OCI-LY7 (cell line): ENCODE data around the gene DCTN5. TPM values are rescaled to one million over a fixed set of nuclear protein-coding genes. Genes with fewer than 3 reads are reported as not detected.

Experiments
- BruUV-seq: library from RNA; stranded (reverse); fragments of 400-500 nt; replicated peaks from 2 replicates; lab custom pipeline; 2021; lab: Mats Ljungman, UMichigan
- CTCF ChIA-PET: fragments of 300-600 bp; sonication (Branson Sonifier 250); formaldehyde crosslinking; loops from one replicate; lab custom pipeline; 2022; ENCODE audit warnings: antibody characterized with exemption; ENCODE audit not compliant: unreplicated experiment; lab: Charles Lee
- POLR2A ChIA-PET: fragments of 300-600 bp; sonication (Branson Sonifier 250); formaldehyde crosslinking; loops from one replicate; lab custom pipeline; 2022; ENCODE audit warnings: antibody characterized with exemption; lab: Charles Lee
- DNase-seq: peaks from one replicate; pipeline ENCODE4 v3.0.0-alpha.2; 2015; ENCODE audit warnings: low spot score
- H2AFZ ChIP-seq: fragments of 200-600 bp; sonication (generic), shearing (Covaris generic); 2 replicates; pipeline ENCODE4 v1.6.1; 2014; ENCODE audit warnings: mild to moderate bottlenecking, antibody characterized with exemption, low read length, moderate library complexity
- H3K27ac ChIP-seq: fragments of 200-600 bp; sonication (generic); 2 replicates; pipeline ENCODE4 v1.5.1; 2014; ENCODE audit warnings: mixed run types, low read depth, mild to moderate bottlenecking, moderate library complexity, low read length, inconsistent platforms; ENCODE audit not compliant: poor library complexity, severe bottlenecking
- H3K36me3 ChIP-seq: fragments of 200-600 bp; sonication (generic); 2 replicates; pipeline ENCODE4 v1.6.1; 2014; ENCODE audit warnings: mild to moderate bottlenecking, antibody characterized with exemption, low read length, moderate library complexity, mixed read lengths; ENCODE audit not compliant: insufficient read depth
- H3K4me1 ChIP-seq: fragments of 200-600 bp; sonication (generic); 2 replicates; pipeline ENCODE4 v1.5.1; 2014; ENCODE audit warnings: mild to moderate bottlenecking, low read length; ENCODE audit not compliant: insufficient read depth, poor library complexity, severe bottlenecking
- H3K4me2 ChIP-seq: fragments of 200-600 bp; sonication (generic); 2 replicates; pipeline ENCODE4 v1.6.1; 2014; ENCODE audit warnings: mild to moderate bottlenecking, low read length
- H3K4me3 ChIP-seq: fragments of 200-600 bp; sonication (generic); 2 replicates; pipeline ENCODE4 v1.5.1; 2014; ENCODE audit warnings: mild to moderate bottlenecking, low read depth, low read length; ENCODE audit not compliant: poor library complexity, severe bottlenecking
- H3K79me2 ChIP-seq: fragments of 200-600 bp; sonication (generic); 2 replicates; pipeline ENCODE4 v1.6.1; 2016; ENCODE audit warnings: low read depth, mild to moderate bottlenecking, low read length, moderate library complexity, mixed read lengths; ENCODE audit not compliant: insufficient read depth
- H3K9me2 ChIP-seq: fragments of 200-600 bp; sonication (generic); 2 replicates; pipeline ENCODE4 v1.6.1; 2016; ENCODE audit warnings: mild to moderate bottlenecking, low read length, mixed read lengths; ENCODE audit not compliant: insufficient read depth
- H3K9me3 ChIP-seq: fragments of 200-600 bp; sonication (generic); 2 replicates; pipeline ENCODE4 v1.6.1; 2014; ENCODE audit warnings: mild to moderate bottlenecking, mixed run types, low read length, mixed read lengths
- H4K20me1 ChIP-seq: fragments of 200-600 bp; sonication (generic); 2 replicates; pipeline ENCODE4 v1.6.1; 2014; ENCODE audit warnings: mild to moderate bottlenecking, antibody characterized with exemption, low read length, moderate library complexity, mixed read lengths; ENCODE audit not compliant: insufficient read depth
- CTCF ChIP-seq: fragments of 200-600 bp; sonication (generic); conservative IDR thresholded peaks from 2 replicates; pipeline ENCODE4 v1.5.1; 2014; ENCODE audit warnings: mild to moderate bottlenecking, antibody characterized with exemption, low read length, moderate library complexity, mixed read lengths
- EZH2phosphoT487 ChIP-seq: fragments of 200-600 bp; sonication (generic); IDR thresholded peaks from 2 replicates; pipeline ENCODE4 v1.6.1; 2018; ENCODE audit warnings: low read depth, borderline replicate concordance, mild to moderate bottlenecking, mixed run types, antibody characterized with exemption, low read length, moderate library complexity, mixed read lengths
- intact Hi-C: fragments of 100-400 bp; cut with micrococcal nuclease; formaldehyde crosslinking; loops from one replicate; pipeline ENCODE4 v1.10.0; 2022; ENCODE audit not compliant: unreplicated experiment
- total RNA-seq, 2 experiments: library from RNA; depleted of rRNA in 1 of 2; stranded (reverse); fragments of >200 nt in 1 of 2; shearing (Covaris generic) in 1 of 2; gene quantifications; 2 replicates each; pipeline ENCODE4 v1.2.3, GENCODE V29; 2014 to 2022

DCTN5 gene
- total RNA-seq, 2 experiments from 2014 or later, result 37.3 to 89.6 TPM

GRCh38 chr16:23724785-23725131 lies 83.5 kb downstream of the DCTN5 start:
- POLR2A ChIA-PET, result interaction anchor here (0.5 kb wide), 1 partner anchor 48 kb away, joined by 3 read pairs; no protein-coding TSS in a partner anchor
- no peaks in the 10 kb centered on the region for H3K36me3 ChIP-seq
- H3K9me2 ChIP-seq, result no peaks in the 10 kb centered on the region
- H3K4me2 ChIP-seq, result no peak overlapping the region
- H3K79me2 ChIP-seq, result no peaks in the 10 kb centered on the region
- H4K20me1 ChIP-seq, result no peaks in the 10 kb centered on the region
- no peak for TF ChIP-seq EZH2phosphoT487
- TF ChIP-seq CTCF, result no peak
- H3K4me3 ChIP-seq, result no peak overlapping the region
- H3K9me3 ChIP-seq, result 0 out of 2 replicates have a peak, but pooled peaks cover 3% of the 10 kb centered on the region
- no peak for DNase-seq
- intact Hi-C loops, result no loop called here
- CTCF ChIA-PET, result no interaction called here
- H2AFZ ChIP-seq, result no peak overlapping the region
- no peak overlapping the region for H3K27ac ChIP-seq
- BruUV-seq, result no TSS peak
- H3K4me1 ChIP-seq, result no peaks in the 10 kb centered on the region

GRCh38 chr16:23726710-23727109 lies 85.4 kb downstream of the DCTN5 start:
- DNase-seq, result no peak
- no peak for TF ChIP-seq CTCF
- TF ChIP-seq EZH2phosphoT487, result no peak
- no peak overlapping the region for H3K4me2 ChIP-seq
- H3K27ac ChIP-seq, result no peak overlapping the region
- no TSS peak for BruUV-seq
- no peaks in the 10 kb centered on the region for H3K36me3 ChIP-seq
- no peaks in the 10 kb centered on the region for H4K20me1 ChIP-seq
- H3K4me3 ChIP-seq, result no peak overlapping the region
- 0 out of 2 replicates have a peak, but pooled peaks cover 3% of the 10 kb centered on the region for H3K9me3 ChIP-seq
- H3K9me2 ChIP-seq, result no peaks in the 10 kb centered on the region
- H3K4me1 ChIP-seq, result no peaks in the 10 kb centered on the region
- no peaks in the 10 kb centered on the region for H3K79me2 ChIP-seq
- intact Hi-C loops, result no loop called here
- CTCF ChIA-PET, result no interaction called here
- POLR2A ChIA-PET, result no interaction called here
- H2AFZ ChIP-seq, result no peak overlapping the region

Other genes starting within 250 kb of the DCTN5 start
- 11.1 and 11.4 TPM in 2 replicates for gene COG7, start 188.3 kb upstream of the DCTN5 start, total RNA-seq (2014; rRNA removed; shearing (Covaris generic))
- 21.0 TPM in 2 replicates for gene COG7, start 188.3 kb upstream of the DCTN5 start, total RNA-seq (2022)
- gene GGA2, start 131.0 kb upstream of the DCTN5 start, total RNA-seq (2014; rRNA removed; shearing (Covaris generic)), result 213 and 256 TPM in 2 replicates
- gene GGA2, start 131.0 kb upstream of the DCTN5 start, total RNA-seq (2022), result 580 and 590 TPM in 2 replicates
- gene EARS2, start 84.1 kb upstream of the DCTN5 start, total RNA-seq (2014; rRNA removed; shearing (Covaris generic)), result 32.3 and 42.1 TPM in 2 replicates
- 27.8 and 38.5 TPM in 2 replicates for gene EARS2, start 84.1 kb upstream of the DCTN5 start, total RNA-seq (2022)
- 39.1 and 42.4 TPM in 2 replicates for gene UBFD1, start 83.7 kb upstream of the DCTN5 start, total RNA-seq (2014; rRNA removed; shearing (Covaris generic))
- gene UBFD1, start 83.7 kb upstream of the DCTN5 start, total RNA-seq (2022), result 62.8 and 67.1 TPM in 2 replicates
- 111 and 159 TPM in 2 replicates for gene NDUFAB1, start 45.1 kb upstream of the DCTN5 start, total RNA-seq (2014; rRNA removed; shearing (Covaris generic))
- gene NDUFAB1, start 45.1 kb upstream of the DCTN5 start, total RNA-seq (2022), result 107 and 149 TPM in 2 replicates
- gene PALB2, start 156 bp upstream of the DCTN5 start, total RNA-seq (2014; rRNA removed; shearing (Covaris generic)), result 15.1 and 16.6 TPM in 2 replicates
- 34.7 and 35.1 TPM in 2 replicates for gene PALB2, start 156 bp upstream of the DCTN5 start, total RNA-seq (2022)
- 59.6 and 69.5 TPM in 2 replicates for gene PLK1, start 37.4 kb downstream of the DCTN5 start, total RNA-seq (2014; rRNA removed; shearing (Covaris generic))
- 156 and 164 TPM in 2 replicates for gene PLK1, start 37.4 kb downstream of the DCTN5 start, total RNA-seq (2022)
- 1.2 and 1.3 TPM in 2 replicates for gene ERN2, start 71.8 kb downstream of the DCTN5 start, total RNA-seq (2014; rRNA removed; shearing (Covaris generic))
- 2.5 and 2.6 TPM in 2 replicates for gene ERN2, start 71.8 kb downstream of the DCTN5 start, total RNA-seq (2022)
- gene CHP2, start 113.6 kb downstream of the DCTN5 start, total RNA-seq (2014; rRNA removed; shearing (Covaris generic)), result not detected in 2 replicates
- gene CHP2, start 113.6 kb downstream of the DCTN5 start, total RNA-seq (2022), result not detected in 2 replicates
- gene PRKCB, start 194.5 kb downstream of the DCTN5 start, total RNA-seq (2014; rRNA removed; shearing (Covaris generic)), result 21.0 and 24.2 TPM in 2 replicates
- 44.5 and 51.6 TPM in 2 replicates for gene PRKCB, start 194.5 kb downstream of the DCTN5 start, total RNA-seq (2022)